ENCODE measurements around the gene ADAMTS18. TPM values are rescaled to one million over a fixed set of nuclear protein-coding genes. Genes with fewer than 3 reads are reported as not detected.

Gene ADAMTS18
- total RNA-seq, 1 experiment from 2014 or later, result not detected

DNA sequence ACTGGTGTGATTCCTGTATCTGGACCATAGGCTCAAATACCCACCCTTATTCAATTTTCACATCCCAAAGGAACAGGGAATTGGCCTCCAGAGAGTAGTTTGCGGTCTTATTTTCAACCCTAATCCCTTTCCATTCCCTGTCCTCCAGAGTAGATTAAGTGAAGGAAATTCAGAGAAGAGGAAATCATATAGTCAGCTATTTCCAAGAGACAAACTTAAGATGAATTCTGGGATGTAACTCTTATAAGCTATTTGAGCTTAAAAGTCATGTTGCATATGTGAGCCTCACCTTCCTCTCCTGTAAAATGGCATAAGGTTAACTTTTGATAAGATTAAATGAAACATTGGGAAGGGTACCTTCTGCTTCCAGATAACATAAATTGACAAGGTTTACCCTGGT, 37.4 kb upstream of the ADAMTS18 start:
- DNase-seq (ENCODE audit: low read depth, low spot score), result no peak
- no TSS peak for BruUV-seq (replicated peaks)
- Histone ChIP-seq H4K20me1 (ENCODE audit: insufficient read depth) (no peaks in the 10 kb centered on the region), H3K4me1 (ENCODE audit: control insufficient read depth in 1 of 2, insufficient read depth in 2 of 2, low read length in 2 of 2) (no peaks in the 10 kb centered on the region), H3K79me2 (ENCODE audit: insufficient read depth, low read length) (no peaks in the 10 kb centered on the region), H3K9me2 (ENCODE audit: insufficient read depth) (no peaks in the 10 kb centered on the region), H3K9ac (ENCODE audit: low read length) (no peak overlapping the region), H3K4me2 (ENCODE audit: low read length) (no peak overlapping the region), H3K27ac (ENCODE audit: low read depth, low read length) (no peak overlapping the region), H3K27me3 (ENCODE audit: insufficient read depth, low read length) (peaks cover 32% of the 10 kb centered on the region), H3K36me3 (ENCODE audit: control insufficient read depth in 1 of 2, insufficient read depth in 2 of 2, low read length in 2 of 2) (no peaks in the 10 kb centered on the region), H2AFZ (ENCODE audit: low read depth, low read length, poor library complexity, severe bottlenecking) (no peak overlapping the region), H3K4me3 (replicated peaks in 1 of 2; ENCODE audit: low read depth in 1 of 2, low read length in 2 of 2) (no peak overlapping the region), H3K9me3 (ENCODE audit: control insufficient read depth in 1 of 2, insufficient read depth in 1 of 2, low read depth in 1 of 2, low read length in 2 of 2) (no peaks in the 10 kb centered on the region)
- RAD21 ChIA-PET (ENCODE audit: low non-redundant PET in 1 of 2, low total read pairs in 2 of 2, uncharacterized antibody in 2 of 2, unreplicated experiment in 2 of 2), result no interaction called here
- CTCF ChIA-PET, result no interaction called here
- ATAC-seq, result no peak
- POLR2A ChIA-PET, result no interaction called here
- no peak for TF ChIP-seq EZH2 (IDR thresholded peaks at IDR 0.05)
- TF ChIP-seq, protein P1, sequence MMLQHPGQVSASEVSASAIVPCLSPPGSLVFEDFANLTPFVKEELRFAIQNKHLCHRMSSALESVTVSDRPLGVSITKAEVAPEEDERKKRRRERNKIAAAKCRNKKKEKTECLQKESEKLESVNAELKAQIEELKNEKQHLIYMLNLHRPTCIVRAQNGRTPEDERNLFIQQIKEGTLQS (IDR thresholded peaks at IDR 0.05), result no peak
- TF ChIP-seq ZNF274 (IDR thresholded peaks at IDR 0.05; ENCODE audit: low read depth, low read length), result no peak
- no peak for TF ChIP-seq TCF7L2 (IDR thresholded peaks at IDR 0.05; ENCODE audit: borderline replicate concordance, extremely low read depth, insufficient read depth, insufficient read length)
- TF ChIP-seq SRF (IDR thresholded peaks at IDR 0.05; ENCODE audit: low read depth), result no peak
- TF ChIP-seq RAD21 (IDR thresholded peaks at IDR 0.05; ENCODE audit: low read depth), result no peak
- TF ChIP-seq SP1 (IDR thresholded peaks at IDR 0.05; ENCODE audit: low read depth), result no peak
- no peak for TF ChIP-seq ZFX (IDR thresholded peaks at IDR 0.05)
- no peak for TF ChIP-seq EGR1 (IDR thresholded peaks at IDR 0.05; ENCODE audit: low read depth)
- no peak for TF ChIP-seq SIN3A (IDR thresholded peaks at IDR 0.05; ENCODE audit: low read depth)
- TF ChIP-seq EZH2phosphoT487 (IDR thresholded peaks at IDR 0.05; ENCODE audit: borderline replicate concordance), result no peak
- no peak for TF ChIP-seq ELF1 (IDR thresholded peaks at IDR 0.05; ENCODE audit: borderline replicate concordance, low read depth)
- TF ChIP-seq, protein P2, sequence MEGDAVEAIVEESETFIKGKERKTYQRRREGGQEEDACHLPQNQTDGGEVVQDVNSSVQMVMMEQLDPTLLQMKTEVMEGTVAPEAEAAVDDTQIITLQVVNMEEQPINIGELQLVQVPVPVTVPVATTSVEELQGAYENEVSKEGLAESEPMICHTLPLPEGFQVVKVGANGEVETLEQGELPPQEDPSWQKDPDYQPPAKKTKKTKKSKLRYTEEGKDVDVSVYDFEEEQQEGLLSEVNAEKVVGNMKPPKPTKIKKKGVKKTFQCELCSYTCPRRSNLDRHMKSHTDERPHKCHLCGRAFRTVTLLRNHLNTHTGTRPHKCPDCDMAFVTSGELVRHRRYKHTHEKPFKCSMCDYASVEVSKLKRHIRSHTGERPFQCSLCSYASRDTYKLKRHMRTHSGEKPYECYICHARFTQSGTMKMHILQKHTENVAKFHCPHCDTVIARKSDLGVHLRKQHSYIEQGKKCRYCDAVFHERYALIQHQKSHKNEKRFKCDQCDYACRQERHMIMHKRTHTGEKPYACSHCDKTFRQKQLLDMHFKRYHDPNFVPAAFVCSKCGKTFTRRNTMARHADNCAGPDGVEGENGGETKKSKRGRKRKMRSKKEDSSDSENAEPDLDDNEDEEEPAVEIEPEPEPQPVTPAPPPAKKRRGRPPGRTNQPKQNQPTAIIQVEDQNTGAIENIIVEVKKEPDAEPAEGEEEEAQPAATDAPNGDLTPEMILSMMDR (IDR thresholded peaks at IDR 0.05 in 2 of 3, conservative IDR thresholded peaks at IDR 0.05 in 1 of 3; ENCODE audit: borderline replicate concordance in 1 of 3, insufficient read depth in 1 of 3, low read depth in 2 of 3, low read length in 2 of 3), result no peak
- TF ChIP-seq, protein P3, sequence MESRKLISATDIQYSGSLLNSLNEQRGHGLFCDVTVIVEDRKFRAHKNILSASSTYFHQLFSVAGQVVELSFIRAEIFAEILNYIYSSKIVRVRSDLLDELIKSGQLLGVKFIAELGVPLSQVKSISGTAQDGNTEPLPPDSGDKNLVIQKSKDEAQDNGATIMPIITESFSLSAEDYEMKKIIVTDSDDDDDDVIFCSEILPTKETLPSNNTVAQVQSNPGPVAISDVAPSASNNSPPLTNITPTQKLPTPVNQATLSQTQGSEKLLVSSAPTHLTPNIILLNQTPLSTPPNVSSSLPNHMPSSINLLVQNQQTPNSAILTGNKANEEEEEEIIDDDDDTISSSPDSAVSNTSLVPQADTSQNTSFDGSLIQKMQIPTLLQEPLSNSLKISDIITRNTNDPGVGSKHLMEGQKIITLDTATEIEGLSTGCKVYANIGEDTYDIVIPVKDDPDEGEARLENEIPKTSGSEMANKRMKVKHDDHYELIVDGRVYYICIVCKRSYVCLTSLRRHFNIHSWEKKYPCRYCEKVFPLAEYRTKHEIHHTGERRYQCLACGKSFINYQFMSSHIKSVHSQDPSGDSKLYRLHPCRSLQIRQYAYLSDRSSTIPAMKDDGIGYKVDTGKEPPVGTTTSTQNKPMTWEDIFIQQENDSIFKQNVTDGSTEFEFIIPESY (IDR thresholded peaks at IDR 0.05; ENCODE audit: extremely low read depth, insufficient replicate concordance, low read length), result no peak
- TF ChIP-seq FOSL1 (IDR thresholded peaks at IDR 0.05; ENCODE audit: low read depth), result no peak
- TF ChIP-seq YY1 (IDR thresholded peaks at IDR 0.05; ENCODE audit: extremely low read depth, insufficient replicate concordance, low read depth, low read length), result no peak
- intact Hi-C loops (cut with micrococcal nuclease), result no loop called here
